HepG2 (cell line): Measurements from ENCODE around the gene CA11. TPM values are rescaled to one million over a fixed set of nuclear protein-coding genes. Genes with fewer than 3 reads are reported as not detected.

Experiments used
- ATAC-seq: fragments of 200-7000 bp; cut with Tn5 transposase; 3 replicates; pipeline ENCODE4 v1.9.1; 2020; ENCODE audit warnings: mild to moderate bottlenecking, moderate library complexity
- BruUV-seq: library from RNA; stranded (reverse); fragments of 400-500 nt; replicated peaks from 2 replicates; lab custom pipeline; 2021; lab: Mats Ljungman, UMichigan
- CTCF ChIA-PET: fragments of 300-600 bp; formaldehyde crosslinking; extraction: SDS; loops from one replicate; lab custom pipeline; 2021; ENCODE audit warnings: low total read pairs, inconsistent platforms, low intra/inter-chr PET ratio; lab: Yijun Ruan, JAX
- POLR2A ChIA-PET: fragments of 350-600 bp; sonication (Branson Sonifier 250); formaldehyde crosslinking; loops from one replicate; lab custom pipeline; 2020; ENCODE audit warnings: antibody characterized with exemption, inconsistent platforms; lab: Yijun Ruan, JAX
- DNase-seq: peaks from one replicate; pipeline ENCODE4 v3.0.0-alpha.2; 2015; ENCODE audit warnings: low spot score
- FAIRE-seq: peaks from 3 replicates; lab custom pipeline; 2011; peaks lifted over from hg19 to GRCh38; lab: Jason Lieb, UNC
- H2AFZ ChIP-seq: one replicate; pipeline ENCODE4 v1.6.1; 2011; ENCODE audit warnings: low read length, inconsistent platforms
- H3K27ac ChIP-seq: fragments of 300-600 bp; 3 replicates; pipeline ENCODE4 v1.8.0; 2011; ENCODE audit warnings: mixed run types, mild to moderate bottlenecking, mixed read lengths, low read length, inconsistent platforms; ENCODE audit not compliant: insufficient read depth; ENCODE audit errors: extremely low read length
- H3K27me3 ChIP-seq, 2 experiments: fragments of 200-600 bp in 1 of 2; 2 replicates in 1 of 2; 3 replicates in 1 of 2; pipeline versions ENCODE4 v1.6.0 to v1.8.0; 2011; ENCODE audit warnings: low read length in 2 of 2, mild to moderate bottlenecking in 2 of 2, moderate library complexity in 2 of 2, inconsistent platforms in 1 of 2; ENCODE audit not compliant: insufficient read depth in 2 of 2, control insufficient read depth in 1 of 2
- H3K36me3 ChIP-seq, 2 experiments: fragments of 200-600 bp in 1 of 2; replicated peaks in 1 of 2; 2 replicates in 1 of 2; 3 replicates in 1 of 2; pipeline versions ENCODE4 v1.5.1 to v1.8.0; 2011; ENCODE audit warnings: low read length in 2 of 2, inconsistent platforms in 1 of 2; ENCODE audit not compliant: insufficient read depth in 2 of 2, control insufficient read depth in 1 of 2
- H3K4me1 ChIP-seq: 2 replicates; pipeline ENCODE4 v1.5.1; 2012; ENCODE audit warnings: low read length, inconsistent platforms; ENCODE audit not compliant: insufficient read depth
- H3K4me2 ChIP-seq: 2 replicates; pipeline ENCODE4 v1.6.0; 2011; ENCODE audit warnings: low read depth, low read length, inconsistent platforms
- H3K4me3 ChIP-seq, 3 experiments: fragments of 200-600 bp in 1 of 3; sonication (generic), shearing (Covaris generic) in 1 of 3; replicated peaks in 1 of 3; 2 replicates each; pipeline ENCODE4 v1.5.1; 2011 to 2016; ENCODE audit warnings: low read length in 3 of 3, inconsistent platforms in 2 of 3, low read depth in 2 of 3, mild to moderate bottlenecking in 2 of 3, control low read depth in 1 of 3, mixed read lengths in 1 of 3; ENCODE audit not compliant: insufficient read depth in 1 of 3
- H3K79me2 ChIP-seq: one replicate; pipeline ENCODE4 v1.6.1; 2011; ENCODE audit warnings: low read length, inconsistent platforms; ENCODE audit not compliant: insufficient read depth
- H3K9ac ChIP-seq: 2 replicates; pipeline ENCODE4 v1.6.0; 2011; ENCODE audit warnings: mild to moderate bottlenecking, low read depth, low read length, inconsistent platforms; ENCODE audit not compliant: insufficient read depth
- H3K9me3 ChIP-seq: 2 replicates; pipeline ENCODE4 v1.5.1; 2012; ENCODE audit warnings: mild to moderate bottlenecking, low read length
- H4K20me1 ChIP-seq: 2 replicates; pipeline ENCODE4 v1.6.0; 2011; ENCODE audit warnings: inconsistent platforms, mild to moderate bottlenecking, low read length, moderate library complexity; ENCODE audit not compliant: insufficient read depth
- BCLAF1 ChIP-seq: fragments of 450-650 bp; IDR thresholded peaks from 2 replicates; pipeline ENCODE4 v1.6.1; 2017; ENCODE audit warnings: mild to moderate bottlenecking
- HDAC2 ChIP-seq: sonication (generic); formaldehyde crosslinking; IDR thresholded peaks from 2 replicates; pipeline ENCODE4 v1.4.0; 2020; ENCODE audit warnings: missing genetic modification reagents
- HMG20B ChIP-seq: conservative IDR thresholded peaks from 2 replicates; pipeline ENCODE4 v1.6.1; 2016; ENCODE audit warnings: missing genetic modification reagents, missing compliant biosample characterization
- KLF6 ChIP-seq: IDR thresholded peaks from 2 replicates; pipeline ENCODE4 v1.8.0; 2016; ENCODE audit warnings: missing biosample characterization, missing genetic modification reagents
- NFATC3 ChIP-seq: sonication (generic); formaldehyde crosslinking; IDR thresholded peaks from 2 replicates; pipeline ENCODE4 v1.5.1; 2020; ENCODE audit warnings: mild to moderate bottlenecking, missing genetic modification reagents
- RBM22 ChIP-seq: fragments of 200-400 bp; formaldehyde crosslinking; optimal IDR thresholded peaks from 2 replicates; pipeline ENCODE3; 2017; ENCODE audit warnings: mild to moderate bottlenecking, low read length, moderate library complexity
- SKI ChIP-seq: fragments of 450-650 bp; IDR thresholded peaks from one replicate; pipeline ENCODE4 v1.6.1; 2018; ENCODE audit warnings: mild to moderate bottlenecking; ENCODE audit not compliant: partially characterized antibody
- SOX5 ChIP-seq: IDR thresholded peaks from 2 replicates; pipeline ENCODE4 v1.6.1; 2016; ENCODE audit warnings: borderline replicate concordance
- U2AF2 ChIP-seq: fragments of 200-400 bp; formaldehyde crosslinking; IDR thresholded peaks from 2 replicates; pipeline ENCODE4 v1.6.1; 2017; ENCODE audit warnings: low read depth, mild to moderate bottlenecking, low read length
- ZNF430 ChIP-seq: sonication (generic); formaldehyde crosslinking; IDR thresholded peaks from 2 replicates; pipeline ENCODE4 v1.9.0; 2021; ENCODE audit warnings: mild to moderate bottlenecking, missing genetic modification reagents
- ZNF629 ChIP-seq: sonication (generic); formaldehyde crosslinking; conservative IDR thresholded peaks from 2 replicates; pipeline ENCODE4 v1.5.0; 2020; ENCODE audit warnings: missing genetic modification reagents
- WGBS: methylation state at CpG from one replicate; pipeline ENCODE4 v1.1.6; 2017; ENCODE audit warnings: low lambda C conversion rate; 5-methylcytosine and 5-hydroxymethylcytosine counted together
- in situ Hi-C: cut with HindIII; loops from 2 replicates; pipeline ENCODE4 v1.10.0; 2017; ENCODE audit warnings: low pct_unique_long_range_greater_than_20kb; ENCODE audit not compliant: extremely low pct_ligation_motif_present
- intact Hi-C: fragments of 100-400 bp; cut with micrococcal nuclease; formaldehyde crosslinking; loops from one replicate; pipeline ENCODE4 v1.10.0; 2022; ENCODE audit not compliant: unreplicated experiment
- polyA plus RNA-seq, 8 experiments: library from polyadenylated mRNA; depleted of rRNA in 3 of 8; stranded (reverse) in 7 of 8; unstranded in 1 of 8; fragments of >200 nt; fragmentation: Illumina TruSeq in 4 of 8; extraction: Trizol in 4 of 8; gene quantifications; 2 replicates each; pipeline versions ENCODE4 v1.2.1 to v1.2.3, GENCODE V29; 2011 to 2016; ENCODE audit warnings: low read depth in 4 of 8, missing spikeins in 1 of 8, mixed read lengths in 1 of 8; ENCODE audit not compliant: insufficient read depth in 1 of 8
- total RNA-seq, 5 experiments: library from RNA; depleted of rRNA; stranded (reverse); fragments of >200 nt; fragmentation: Illumina TruSeq; extraction: Trizol; gene quantifications; 2 replicates each; pipeline ENCODE4 v1.2.3, GENCODE V29; 2016; ENCODE audit warnings: low read depth in 1 of 5

CA11 gene
- total and polyA plus RNA-seq, 2 of the 13 experiments (the other 11 are each of a cell fraction or from before 2014, with no cell fraction given) = 0.41 to 0.58 TPM

GRCh38 chr19:48665786-48666185, 19.8 kb upstream of the CA11 start:
- TF ChIP-seq ZNF629 (CRISPR knock-in tag) (peak; percentile 34; the same call in 1 of the 2 replicates), U2AF2 (no peak)

GRCh38 chr19:48664476-48664875, 18.5 kb upstream of the CA11 start:
- Histone ChIP-seq H3K36me3 (no peaks in the 10 kb centered on the region), H3K9ac (no peak overlapping the region), H3K4me1 (no peaks in the 10 kb centered on the region), H3K4me2 (no peak overlapping the region), H2AFZ (no peak overlapping the region), H3K79me2 (no peaks in the 10 kb centered on the region), H3K27me3 (peaks cover 1 to 6% of the 10 kb centered on the region in 2 experiments; a peak in 2 of 5 replicates), H3K9me3 (no peaks in the 10 kb centered on the region), H4K20me1 (no peaks in the 10 kb centered on the region), H3K27ac (no peak overlapping the region), H3K4me3 (no peak overlapping the region)
- 49% methylated on average over 3 of the region's 14 CpGs for WGBS
- in situ Hi-C loops = no loop called here
- BruUV-seq = no TSS peak
- TF ChIP-seq KLF6 (CRISPR knock-in tag) (no peak), NFATC3 (CRISPR knock-in tag) (no peak), SOX5 (CRISPR knock-in tag) (no peak), HDAC2 (CRISPR knock-in tag) (no peak), RBM22 (no peak), ZNF430 (CRISPR knock-in tag) (no peak), SKI (no peak), BCLAF1 (no peak), HMG20B (CRISPR knock-in tag) (no peak)
- POLR2A ChIA-PET = no interaction called here
- intact Hi-C loops = no loop called here
- DNase-seq (no peak), ATAC-seq (no peak; the same call in 2 of the 3 replicates), FAIRE-seq (no peak)
- CTCF ChIA-PET = no interaction called here

More at GRCh38 chr19:48665786-48666185, 19.8 kb upstream of the CA11 start:
- FAIRE-seq (no peak), DNase-seq (no peak), ATAC-seq (no peak)
- no peak overlapping the region for H3K4me3 ChIP-seq
- BruUV-seq = no TSS peak
- H3K9ac ChIP-seq = no peak overlapping the region
- H3K27me3 ChIP-seq = peaks cover 1 to 6% of the 10 kb centered on the region in 2 experiments; a peak in 2 of 5 replicates
- in situ Hi-C loops (no loop called here), intact Hi-C loops (no loop called here)
- no peaks in the 10 kb centered on the region for H4K20me1 ChIP-seq
- no peaks in the 10 kb centered on the region for H3K9me3 ChIP-seq
- no peak overlapping the region for H3K4me2 ChIP-seq
- H3K36me3 ChIP-seq = no peaks in the 10 kb centered on the region
- ChIA-PET CTCF (no interaction called here), POLR2A (no interaction called here)
- H3K27ac ChIP-seq = no peak overlapping the region
- peaks cover 3% of the 10 kb centered on the region for H3K4me1 ChIP-seq
- H2AFZ ChIP-seq = no peak overlapping the region
- no peaks in the 10 kb centered on the region for H3K79me2 ChIP-seq
- 49% methylated on average over 3 of the region's 6 CpGs for WGBS
